ENCODE results near the gene PHKG2.

PHKG2 gene

DNA sequence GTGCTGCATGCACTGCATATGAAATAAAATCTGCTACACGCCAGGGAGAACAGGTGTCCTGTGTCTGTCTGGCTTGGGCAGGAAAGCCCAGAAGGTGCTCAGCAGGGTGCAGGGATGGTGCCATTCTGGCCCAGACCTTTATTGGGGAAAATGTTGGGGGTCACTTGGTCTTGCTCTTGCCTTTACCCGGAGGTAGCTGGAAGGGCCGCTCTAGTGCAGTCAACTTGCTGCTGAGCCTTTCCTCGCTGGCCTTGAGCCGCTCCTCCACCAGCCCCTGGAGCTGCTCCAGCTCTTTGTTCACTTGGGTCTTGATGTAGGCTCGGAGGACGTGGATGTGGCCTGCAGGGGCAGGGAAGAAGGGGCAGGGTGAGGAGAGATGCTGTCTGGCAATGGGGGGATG, 9.1 kb downstream of the PHKG2 start:
- DNase-seq (ENCODE audit: low spot score), result no peak

DNA sequence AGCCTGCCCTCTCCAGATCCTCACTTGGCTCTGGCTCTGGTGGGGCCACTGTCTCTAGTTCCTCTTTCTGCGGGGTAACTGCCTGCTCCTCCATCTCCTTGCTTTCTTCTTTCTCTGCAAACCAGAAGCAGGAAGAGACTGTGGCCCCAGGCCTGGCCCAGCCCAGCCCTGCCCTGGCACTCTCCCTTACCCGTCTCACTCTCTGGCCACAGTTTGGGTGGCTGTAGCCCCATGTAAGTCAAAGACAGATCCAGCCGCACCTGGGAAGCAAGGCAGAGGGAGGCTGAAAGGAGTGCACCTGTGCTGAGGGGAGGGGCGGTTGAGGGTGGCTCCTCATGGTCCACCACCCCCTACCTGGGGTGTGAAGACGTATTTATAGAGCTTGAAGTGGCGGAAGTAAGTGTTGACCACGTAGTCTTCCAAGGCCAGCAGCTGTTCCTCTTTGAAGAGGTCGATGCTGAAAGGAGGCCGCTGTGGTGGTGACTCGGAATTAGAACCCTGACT, 10.8 kb downstream of the PHKG2 start:
- DNase-seq (ENCODE audit: low spot score), result no peak

DNA sequence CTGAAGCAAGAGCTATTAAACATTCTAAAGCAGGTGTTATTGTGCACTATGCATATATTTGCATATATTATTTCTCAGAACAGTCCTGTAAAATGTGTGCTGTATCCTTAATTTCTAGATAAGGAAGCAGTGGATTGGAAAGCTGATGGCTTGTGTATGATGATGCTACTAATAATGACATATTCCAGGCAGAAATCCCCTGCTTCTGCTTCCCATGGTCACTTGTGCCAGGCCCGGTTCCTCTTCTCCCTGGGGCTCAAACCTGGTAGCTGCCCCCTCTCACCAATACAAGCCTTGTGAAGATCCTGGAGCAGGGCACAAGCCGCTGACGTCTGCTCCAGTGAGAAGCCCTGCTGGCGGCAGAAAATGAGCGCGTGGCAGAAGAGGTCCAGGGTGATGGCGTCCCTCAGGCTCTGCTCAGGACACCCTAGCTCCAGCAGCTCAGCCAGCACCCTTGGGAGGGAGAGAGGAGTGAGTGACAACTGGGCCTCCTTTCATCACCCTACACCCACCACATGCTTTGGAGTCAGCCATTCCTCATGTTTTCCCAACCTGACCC, 11.9 kb downstream of the PHKG2 start:
- DNase-seq (ENCODE audit: low spot score), result no peak

DNA sequence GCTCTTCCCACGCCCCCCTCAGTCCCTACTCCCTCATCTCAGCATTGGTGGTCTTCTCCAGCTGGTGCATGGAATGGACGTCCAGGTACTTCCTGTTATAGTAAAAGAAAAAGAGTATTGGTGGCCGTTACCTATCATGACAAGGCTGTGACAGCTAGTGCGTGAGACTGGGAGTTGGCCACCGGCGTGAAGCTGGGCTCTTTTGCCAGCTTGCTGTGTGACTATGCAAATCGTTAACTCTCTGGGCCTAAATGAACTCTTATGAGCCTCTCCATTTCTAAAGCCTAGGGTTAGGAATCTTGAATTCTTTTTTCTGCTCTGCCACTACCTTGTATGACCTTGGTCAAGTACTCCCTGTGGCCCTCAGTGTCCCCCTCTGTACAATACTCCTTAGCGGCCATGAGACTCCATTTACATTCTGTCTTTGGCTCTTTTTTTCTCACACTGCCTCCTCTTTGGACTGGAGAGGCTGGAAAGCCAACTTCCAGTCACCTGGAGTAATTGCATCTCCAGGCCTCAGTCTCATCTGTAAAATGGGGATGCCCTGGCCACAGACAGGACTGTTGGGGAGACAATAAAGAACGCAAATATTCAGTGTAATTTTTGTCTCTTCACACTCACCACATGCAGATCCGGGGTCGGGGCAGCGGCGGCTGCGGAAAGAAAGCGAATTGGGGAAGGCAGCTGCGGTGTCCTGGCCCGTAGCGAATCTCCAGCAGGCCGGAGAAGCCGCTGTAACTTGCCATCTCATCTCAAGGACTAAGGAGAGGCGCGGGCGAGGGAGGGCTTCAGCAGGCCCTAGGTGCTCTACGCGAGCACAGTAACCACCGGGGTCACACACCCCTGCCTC, 12.6 kb downstream of the PHKG2 start:
- no peak for DNase-seq (ENCODE audit: low spot score)

DNA sequence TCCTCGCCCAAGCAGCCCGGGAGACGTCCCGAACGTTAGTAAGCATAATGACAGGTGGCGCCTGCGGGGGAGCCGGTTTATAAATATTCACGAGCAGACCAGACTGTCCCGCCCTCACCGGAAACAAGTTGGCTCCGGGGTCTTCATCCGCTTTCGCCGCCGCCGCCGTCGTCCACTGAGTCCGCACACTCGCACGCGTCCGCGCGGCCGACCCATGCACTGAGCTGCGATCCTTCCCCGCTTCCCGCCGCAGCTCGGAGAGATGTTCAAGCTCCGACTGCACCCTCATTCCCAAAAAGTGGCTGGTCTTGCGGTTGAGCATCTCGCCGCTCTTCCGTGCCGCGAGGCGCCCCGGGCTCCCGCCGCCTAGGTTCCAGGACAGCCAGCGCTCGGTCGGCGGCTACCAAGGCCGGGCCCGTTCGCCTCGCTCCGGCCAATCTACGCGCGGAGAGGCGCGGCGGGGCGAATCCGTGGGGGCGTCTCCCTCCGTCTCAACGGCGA, 13.3 kb downstream of the PHKG2 start:
- DNase-seq (ENCODE audit: low spot score), result no peak

DNA sequence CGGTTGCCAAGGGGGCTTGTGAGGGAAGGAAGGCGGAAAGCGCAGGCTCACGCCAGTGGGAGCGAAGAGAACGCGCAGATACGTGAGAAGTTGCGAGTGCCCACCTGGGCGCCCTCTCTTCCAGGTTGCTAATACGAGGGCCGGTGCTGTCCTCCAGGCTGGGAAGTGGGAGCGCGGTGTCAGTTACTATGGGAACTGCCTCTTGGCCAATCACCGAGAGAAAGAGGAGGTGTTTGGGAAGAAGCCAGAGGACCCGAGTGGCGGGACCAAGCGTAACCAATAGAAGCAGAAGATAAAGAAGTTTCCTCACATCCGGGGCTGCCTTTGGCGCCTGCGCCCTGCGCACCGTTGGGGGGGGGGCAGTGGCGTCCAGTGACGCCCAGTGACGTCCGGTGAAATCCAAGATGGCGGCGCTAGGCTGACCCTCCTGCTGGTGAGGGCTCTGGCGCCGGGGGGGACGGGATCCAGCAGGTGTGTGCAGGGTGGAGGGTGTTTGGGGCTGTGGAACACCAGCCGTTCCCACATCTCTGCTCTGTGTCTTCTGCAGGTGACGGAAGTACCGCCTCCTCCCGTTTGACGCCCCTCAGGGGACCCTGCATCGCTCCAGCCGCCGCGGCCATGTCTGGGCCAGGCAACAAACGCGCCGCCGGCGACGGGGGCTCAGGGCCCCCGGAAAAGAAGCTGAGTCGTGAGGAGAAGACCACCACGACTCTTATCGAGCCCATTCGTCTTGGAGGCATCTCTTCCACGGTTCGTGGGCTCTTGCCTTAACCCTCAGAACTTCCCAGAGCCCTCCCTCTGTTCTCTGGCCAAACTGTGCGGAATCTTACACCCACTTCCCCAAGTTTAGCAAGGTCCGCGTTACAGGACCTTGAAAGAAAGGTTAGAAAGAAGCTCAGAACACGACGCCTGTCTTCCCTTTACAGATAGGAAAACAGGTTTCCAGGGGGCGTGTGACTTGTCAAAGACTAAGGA, 14.0 kb downstream of the PHKG2 start, which contains the start of the genes CFAP119 and RNF40:
Gene CFAP119 (minus strand): TSS at position 135 of the 975 bp plus-strand sequence. CDS start 314 bp downstream, outside the sequence.
Gene RNF40 (plus strand): TSS at position 395 of the 975 bp plus-strand sequence. CDS start 224 bp downstream, at position 619.
- peak; percentile 98 for DNase-seq (ENCODE audit: low spot score)

DNA sequence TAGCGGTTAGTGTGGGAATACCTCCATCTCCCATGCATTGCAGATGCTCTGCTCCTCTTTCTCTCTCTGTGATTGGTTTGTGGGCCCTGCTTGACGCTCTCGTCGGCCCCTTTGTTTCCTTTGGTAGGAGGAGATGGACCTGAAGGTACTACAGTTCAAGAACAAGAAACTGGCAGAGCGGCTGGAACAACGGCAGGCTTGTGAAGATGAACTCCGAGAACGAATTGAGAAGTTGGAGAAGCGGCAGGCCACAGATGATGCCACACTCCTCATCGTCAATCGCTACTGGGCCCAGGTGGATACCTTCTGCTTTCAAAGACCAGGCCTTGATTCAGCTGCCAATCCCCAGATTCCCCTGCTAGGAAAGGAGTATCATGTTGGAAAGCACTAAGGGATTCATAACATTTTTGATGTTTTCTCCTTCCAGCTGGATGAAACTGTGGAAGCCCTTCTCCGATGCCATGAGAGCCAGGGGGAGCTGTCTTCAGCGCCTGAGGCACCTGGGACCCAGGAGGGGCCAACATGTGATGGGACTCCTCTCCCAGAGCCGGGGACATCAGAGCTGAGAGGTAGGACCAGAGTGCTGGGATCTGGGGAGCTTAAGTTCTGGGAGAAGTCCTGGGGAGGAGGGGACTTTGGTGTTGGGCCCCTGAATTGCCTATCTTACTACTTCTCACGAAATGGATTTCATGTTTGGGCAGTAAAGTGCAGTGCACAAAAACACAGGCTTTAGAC, 14.9 kb downstream of the PHKG2 start:
- DNase-seq (ENCODE audit: low spot score), result no peak

DNA sequence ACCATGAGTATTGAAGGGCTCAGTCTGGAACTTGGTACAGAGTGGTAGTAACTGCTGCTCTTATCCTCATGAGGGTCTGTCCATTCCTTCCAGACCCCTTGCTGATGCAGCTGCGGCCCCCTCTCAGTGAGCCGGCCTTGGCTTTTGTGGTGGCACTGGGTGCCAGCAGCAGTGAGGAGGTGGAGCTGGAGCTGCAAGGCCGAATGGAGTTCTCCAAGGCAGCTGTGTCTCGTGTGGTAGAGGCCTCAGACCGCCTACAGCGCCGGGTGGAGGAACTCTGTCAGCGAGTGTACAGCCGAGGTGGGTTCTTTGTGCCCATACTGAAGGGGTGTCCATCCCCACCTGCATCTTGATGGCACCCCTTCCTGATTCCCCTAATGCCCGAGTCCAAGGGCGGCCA, 15.9 kb downstream of the PHKG2 start:
- no peak for DNase-seq (ENCODE audit: low spot score)

DNA sequence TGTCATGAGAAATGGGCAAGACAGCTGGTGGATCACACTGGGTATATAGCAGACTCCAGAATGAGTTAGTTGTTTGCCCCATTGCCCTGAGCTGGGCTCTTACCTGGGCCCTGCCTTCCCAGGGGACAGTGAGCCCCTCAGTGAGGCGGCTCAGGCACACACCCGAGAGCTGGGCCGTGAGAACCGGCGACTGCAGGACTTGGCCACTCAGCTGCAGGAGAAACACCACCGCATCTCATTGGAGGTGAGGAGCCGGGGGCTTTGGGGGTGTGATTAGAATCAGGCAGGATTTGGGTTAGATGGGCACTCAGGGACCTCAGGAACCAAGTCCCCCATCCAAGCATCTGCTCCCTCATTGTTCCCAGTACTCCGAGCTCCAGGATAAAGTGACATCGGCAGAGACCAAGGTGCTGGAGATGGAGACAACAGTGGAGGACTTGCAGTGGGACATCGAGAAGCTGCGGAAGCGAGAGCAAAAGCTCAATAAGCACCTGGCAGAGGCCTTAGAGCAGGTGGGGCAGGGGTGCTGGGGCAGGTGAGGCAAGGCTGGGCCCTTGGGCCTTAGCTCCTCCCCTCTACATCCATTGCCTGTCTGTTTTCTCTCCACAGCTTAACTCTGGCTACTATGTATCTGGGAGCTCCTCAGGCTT, 16.7 kb downstream of the PHKG2 start:
- no peak for DNase-seq (ENCODE audit: low spot score)

DNA sequence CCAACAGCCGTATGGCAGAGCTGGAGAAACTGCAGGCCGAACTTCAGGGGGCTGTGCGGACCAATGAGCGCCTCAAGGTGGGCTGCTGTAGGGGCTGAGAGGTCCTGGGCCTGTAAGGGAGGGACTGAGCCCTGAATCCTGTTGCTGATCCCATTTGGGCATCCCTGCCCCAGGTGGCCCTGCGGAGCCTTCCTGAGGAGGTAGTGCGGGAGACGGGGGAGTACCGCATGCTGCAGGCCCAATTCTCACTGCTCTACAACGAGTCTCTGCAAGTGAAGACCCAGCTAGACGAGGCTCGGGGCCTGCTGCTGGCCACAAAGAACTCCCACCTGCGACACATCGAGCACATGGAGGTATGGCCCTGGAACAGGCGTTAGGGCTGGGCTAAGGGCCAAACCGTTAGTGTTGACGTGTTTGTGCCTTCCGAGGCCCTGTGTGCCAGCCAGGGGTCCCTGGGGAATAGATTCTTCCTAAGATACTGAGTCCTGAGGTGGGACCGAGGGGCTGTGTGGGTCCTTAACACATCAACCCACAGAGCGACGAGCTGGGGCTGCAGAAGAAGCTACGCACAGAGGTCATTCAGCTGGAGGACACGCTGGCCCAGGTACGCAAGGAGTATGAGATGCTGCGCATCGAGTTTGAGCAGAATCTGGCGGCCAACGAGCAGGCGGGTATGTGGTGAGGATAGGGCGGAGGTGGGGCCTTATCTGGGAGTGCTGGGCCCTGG, 18.1 kb downstream of the PHKG2 start:
- DNase-seq (ENCODE audit: low spot score), result no peak

DNA sequence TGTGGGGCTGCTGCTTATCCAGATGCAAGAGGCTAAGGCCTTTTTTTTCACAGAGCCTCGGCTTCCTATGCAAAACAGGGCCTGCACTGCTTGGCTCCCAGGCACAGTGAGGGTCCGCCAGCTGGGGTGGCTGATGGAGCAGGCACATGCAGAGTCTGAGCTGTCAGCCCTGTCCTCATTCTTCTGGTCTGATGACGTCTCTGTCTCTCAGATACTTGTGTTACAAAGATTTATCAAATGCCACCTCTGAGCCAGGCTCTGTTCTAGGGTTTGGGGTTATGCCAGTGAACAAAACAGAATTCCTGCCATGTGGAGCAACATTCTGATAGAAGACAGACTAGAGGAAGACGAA, 18.7 kb downstream of the PHKG2 start:
- DNase-seq (ENCODE audit: low spot score), result no peak

DNA sequence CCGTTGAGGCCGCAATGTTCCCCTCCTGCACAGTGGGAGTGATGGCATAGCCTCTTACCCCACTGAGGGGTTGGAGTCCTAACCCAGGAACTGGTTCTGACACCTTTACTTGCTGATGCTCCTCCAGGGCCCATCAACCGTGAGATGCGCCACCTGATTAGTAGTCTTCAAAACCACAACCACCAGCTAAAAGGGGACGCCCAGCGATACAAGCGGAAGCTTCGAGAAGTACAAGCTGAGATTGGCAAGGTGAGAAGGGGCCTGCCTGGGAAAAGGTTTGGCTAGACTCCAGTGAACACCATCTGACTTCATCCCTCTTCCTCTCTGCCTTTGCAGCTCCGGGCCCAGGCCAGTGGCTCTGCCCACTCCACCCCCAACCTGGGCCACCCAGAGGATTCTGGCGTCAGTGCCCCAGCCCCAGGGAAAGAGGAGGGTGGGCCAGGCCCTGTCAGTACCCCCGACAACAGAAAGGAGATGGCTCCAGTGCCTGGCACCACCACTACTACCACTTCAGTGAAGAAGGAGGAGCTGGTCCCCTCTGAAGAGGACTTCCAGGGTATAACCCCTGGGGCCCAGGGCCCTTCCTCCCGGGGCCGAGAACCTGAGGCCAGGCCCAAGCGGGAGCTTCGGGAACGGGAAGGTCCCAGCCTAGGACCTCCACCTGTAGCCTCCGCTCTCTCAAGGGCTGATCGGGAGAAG, 19.7 kb downstream of the PHKG2 start:
- no peak for DNase-seq (ENCODE audit: low spot score)

DNA sequence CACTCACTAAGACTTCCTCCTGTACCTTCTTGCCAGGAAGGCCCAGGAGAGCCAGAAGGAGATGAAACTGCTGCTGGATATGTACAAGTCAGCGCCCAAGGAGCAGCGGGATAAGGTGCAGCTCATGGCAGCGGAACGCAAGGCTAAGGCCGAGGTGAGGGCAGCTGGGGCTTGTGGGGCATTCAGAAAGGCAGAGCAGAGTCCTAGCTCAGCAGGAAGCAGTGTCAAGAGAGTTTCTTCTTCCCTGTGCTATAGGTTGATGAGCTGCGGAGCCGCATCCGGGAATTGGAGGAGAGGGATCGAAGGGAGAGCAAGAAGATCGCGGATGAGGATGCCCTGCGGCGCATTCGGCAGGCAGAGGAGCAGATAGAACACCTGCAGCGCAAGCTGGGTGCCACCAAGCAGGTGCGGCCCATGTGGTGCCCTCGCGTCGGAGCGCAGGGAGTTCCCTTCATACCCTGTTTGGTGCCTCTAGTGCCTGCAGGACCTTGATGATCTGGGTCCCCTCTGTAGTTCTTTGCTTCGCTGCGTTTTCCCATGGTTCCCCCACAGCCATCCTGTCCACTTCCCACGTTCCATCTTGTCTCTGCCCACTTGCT, 20.5 kb downstream of the PHKG2 start:
- no peak for DNase-seq (ENCODE audit: low spot score)

DNA sequence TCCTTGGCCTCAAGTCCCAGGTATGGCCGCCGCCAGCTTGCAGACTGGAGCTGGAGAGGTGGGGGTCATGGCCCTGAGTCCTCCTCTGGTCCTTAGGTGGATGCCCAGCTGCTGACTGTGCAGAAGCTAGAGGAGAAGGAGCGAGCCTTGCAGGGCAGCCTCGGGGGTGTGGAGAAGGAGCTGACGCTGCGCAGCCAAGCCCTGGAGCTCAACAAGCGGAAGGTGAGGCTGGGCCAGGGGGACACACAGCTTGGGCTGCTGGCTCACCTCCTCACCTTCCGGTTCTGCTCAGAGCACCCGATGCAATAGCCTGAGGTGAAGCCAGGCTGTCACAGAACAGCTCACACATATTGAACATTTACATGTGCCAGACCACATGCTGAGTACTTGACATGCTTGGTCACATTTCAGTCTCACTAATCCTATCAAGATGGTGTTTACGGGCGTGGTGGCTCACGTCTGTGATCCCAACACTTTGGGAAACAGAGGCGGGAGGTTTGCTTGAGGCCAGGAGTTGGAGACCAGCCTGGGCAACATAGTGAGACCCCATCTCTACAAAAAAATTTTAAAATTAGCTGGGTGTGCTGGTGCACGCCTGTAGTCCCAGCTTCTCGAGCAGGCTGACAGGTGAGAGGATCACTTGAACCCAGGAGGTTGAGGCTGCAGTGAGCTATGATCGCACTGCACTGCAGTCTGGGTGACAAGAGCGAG, 21.3 kb downstream of the PHKG2 start:
- DNase-seq (ENCODE audit: low spot score), result no peak

DNA sequence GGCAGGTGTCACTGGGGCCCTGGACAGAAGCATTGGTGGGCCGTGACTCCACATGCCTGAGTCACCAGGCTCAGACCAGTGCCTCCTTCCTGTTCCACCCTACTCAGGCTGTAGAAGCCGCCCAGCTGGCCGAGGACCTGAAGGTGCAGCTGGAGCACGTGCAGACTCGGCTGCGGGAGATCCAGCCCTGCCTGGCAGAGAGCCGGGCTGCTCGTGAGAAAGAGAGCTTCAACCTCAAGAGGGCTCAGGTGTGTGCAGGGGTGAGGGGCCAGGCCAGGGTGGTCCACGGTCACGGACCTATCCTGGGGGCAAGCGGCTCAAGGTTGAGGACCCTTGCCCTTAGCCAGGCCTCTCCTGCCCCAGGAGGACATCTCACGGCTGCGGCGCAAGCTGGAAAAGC, 23.5 kb downstream of the PHKG2 start:
- no peak for DNase-seq (ENCODE audit: low spot score)

DNA sequence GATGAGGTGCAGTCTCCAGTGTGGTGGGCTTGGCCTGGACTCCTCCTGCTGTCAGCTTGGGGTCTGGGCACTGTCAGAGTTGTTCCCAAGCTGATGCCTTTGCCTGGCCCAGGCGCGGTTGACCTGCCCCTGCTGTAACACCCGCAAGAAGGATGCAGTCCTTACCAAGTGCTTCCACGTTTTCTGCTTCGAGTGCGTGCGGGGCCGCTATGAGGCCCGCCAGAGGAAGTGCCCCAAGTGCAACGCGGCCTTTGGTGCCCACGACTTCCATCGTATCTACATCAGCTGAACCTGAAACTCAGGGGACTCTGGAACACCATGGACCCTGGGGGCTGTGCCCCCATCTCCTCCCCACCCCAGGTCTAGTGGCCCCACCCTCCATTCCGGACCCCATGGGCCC, 25.6 kb downstream of the PHKG2 start:
- no peak for DNase-seq (ENCODE audit: low spot score)

DNA sequence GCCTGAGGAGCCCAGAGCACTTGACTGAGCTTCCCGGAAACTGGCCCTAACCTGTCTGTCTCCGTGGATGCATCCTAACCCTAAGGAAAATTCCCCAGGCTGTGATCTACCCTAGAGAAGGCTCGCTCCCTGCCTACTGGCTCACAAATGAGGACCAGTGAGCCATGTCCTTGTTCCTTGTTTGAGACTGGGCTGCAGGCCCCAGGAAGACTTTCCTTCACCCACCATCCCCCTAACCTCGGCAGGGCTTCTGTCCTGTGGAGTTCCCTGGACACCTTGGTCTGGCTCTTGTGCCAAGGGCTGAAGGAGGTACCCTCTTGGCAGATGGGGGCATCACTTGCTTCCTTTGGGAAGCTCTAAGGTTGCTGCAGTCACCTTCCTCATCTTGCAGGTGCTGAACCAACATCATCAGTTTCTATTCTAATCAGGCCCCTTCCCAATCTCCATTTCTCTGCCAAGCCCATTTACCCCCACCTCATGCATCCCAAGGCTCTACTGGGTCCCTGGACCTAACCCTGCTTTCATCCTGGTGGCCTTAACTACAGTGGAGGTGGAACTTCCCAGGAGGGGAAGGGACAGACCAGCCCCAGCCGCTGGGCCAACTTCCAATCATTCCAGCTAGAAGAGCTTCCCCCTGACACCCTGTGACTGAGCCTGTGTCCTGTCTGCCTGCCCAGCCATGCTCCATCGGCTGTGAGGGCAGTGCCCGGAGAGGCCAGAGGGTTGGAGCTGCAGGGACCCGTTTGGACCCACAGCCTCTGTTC, 26.3 kb downstream of the PHKG2 start:
- DNase-seq (ENCODE audit: low spot score), result no peak

DNA sequence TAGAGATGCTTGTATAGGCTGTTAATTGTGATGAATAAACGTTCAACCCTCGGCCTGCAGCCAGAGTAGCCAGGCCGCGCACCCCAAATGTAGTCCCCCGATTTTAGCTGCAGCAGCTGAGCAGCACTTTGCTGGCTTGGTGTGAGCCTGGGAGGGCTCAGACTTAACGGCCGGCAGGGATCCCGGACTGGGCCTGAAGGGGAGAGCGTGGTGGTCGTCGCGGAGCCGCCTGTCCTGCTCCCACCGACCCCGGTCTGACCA, 26.8 kb downstream of the PHKG2 start:
- DNase-seq (ENCODE audit: low spot score), result no peak
